GM18867 (cell line): ENCODE data around the gene ZFPM1.

Experiments
- ATAC-seq: cut with Tn5 transposase; IDR thresholded peaks from one replicate; pipeline ENCODE4 v1.9.1; 2021; ENCODE audit warnings: mild to moderate bottlenecking, moderate library complexity; ENCODE audit not compliant: unreplicated experiment

The ZFPM1 gene

GRCh38 chr16:88495268-88495772 lies 42.2 kb downstream of the ZFPM1 start:
- ATAC-seq, result no peak

GRCh38 chr16:88497561-88498462 lies 44.7 kb downstream of the ZFPM1 start:
- no peak for ATAC-seq

- no peak for ATAC-seq
Measured at GRCh38 chr16:88498576-88499208, 45.6 kb downstream of the ZFPM1 start.

GRCh38 chr16:88499292-88499691 lies 46.2 kb downstream of the ZFPM1 start:
- no peak for ATAC-seq

GRCh38 chr16:88499836-88500251 lies 46.8 kb downstream of the ZFPM1 start:
- no peak for ATAC-seq

- no peak for ATAC-seq
Measured at GRCh38 chr16:88500255-88500661, 47.2 kb downstream of the ZFPM1 start.

- no peak for ATAC-seq
Measured at GRCh38 chr16:88502371-88502770, 49.3 kb downstream of the ZFPM1 start.

- no peak for ATAC-seq
Measured at GRCh38 chr16:88502776-88503280, 49.7 kb downstream of the ZFPM1 start.

GRCh38 chr16:88503374-88503770 lies 50.3 kb downstream of the ZFPM1 start:
- ATAC-seq, result no peak

- no peak for ATAC-seq
Measured at GRCh38 chr16:88503771-88504488, 50.9 kb downstream of the ZFPM1 start.

GRCh38 chr16:88504489-88505404 lies 51.7 kb downstream of the ZFPM1 start:
- no peak for ATAC-seq

- ATAC-seq, result no peak
Measured at GRCh38 chr16:88505405-88506082, 52.5 kb downstream of the ZFPM1 start.

- no peak for ATAC-seq
Measured at GRCh38 chr16:88506723-88507122, 53.6 kb downstream of the ZFPM1 start.

- no peak for ATAC-seq
Measured at GRCh38 chr16:88507231-88507743, 54.2 kb downstream of the ZFPM1 start.

- ATAC-seq, result no peak
Measured at GRCh38 chr16:88508376-88508867, 55.3 kb downstream of the ZFPM1 start.

GRCh38 chr16:88508868-88509748 lies 56.0 kb downstream of the ZFPM1 start:
- no peak for ATAC-seq

GRCh38 chr16:88509749-88510069 lies 56.6 kb downstream of the ZFPM1 start:
- ATAC-seq, result no peak
